ENCODE results near the gene SBF2.

SBF2 gene

GRCh38 chr11:9887472-9887871 is 406.5 kb downstream of the SBF2 start:
- Histone ChIP-seq H4K20me1 (ENCODE audit: insufficient read depth, low read length) (no peaks in the 10 kb centered on the region), H3K4me1 (ENCODE audit: insufficient read depth, low read length) (no peaks in the 10 kb centered on the region), H2AFZ (ENCODE audit: low read depth, low read length) (no peak overlapping the region), H3K9me3 (ENCODE audit: insufficient read depth, low read length, severe bottlenecking) (no peaks in the 10 kb centered on the region), H3K27ac (ENCODE audit: low read length) (no peak overlapping the region), H3K4me3 (ENCODE audit: low read depth in 1 of 2, low read length in 2 of 2) (no peak overlapping the region), H3K36me3 (ENCODE audit: insufficient read depth, low read length) (no peaks in the 10 kb centered on the region), H3K79me2 (ENCODE audit: insufficient read depth, low read length) (no peaks in the 10 kb centered on the region), H3K4me2 (ENCODE audit: insufficient read depth, low read length) (no peak overlapping the region), H3K9ac (ENCODE audit: low read depth, low read length) (no peak overlapping the region), H3K27me3 (ENCODE audit: insufficient read depth, low read length, poor library complexity) (no peaks in the 10 kb centered on the region)
- DNase-seq (no peak), ATAC-seq (ENCODE audit: insufficient read depth, low read depth) (no peak)
- TF ChIP-seq EZH2 (IDR thresholded peaks at IDR 0.05; ENCODE audit: borderline replicate concordance, low read depth, low read length, severe bottlenecking) (no peak), CTCF (IDR thresholded peaks at IDR 0.05; ENCODE audit: borderline replicate concordance, extremely low read depth, low read length, poor library complexity, severe bottlenecking) (no peak)

- Histone ChIP-seq H3K9ac (ENCODE audit: low read depth, low read length) (no peak overlapping the region), H3K27ac (ENCODE audit: low read length) (no peak overlapping the region), H3K36me3 (ENCODE audit: insufficient read depth, low read length) (no peaks in the 10 kb centered on the region), H3K79me2 (ENCODE audit: insufficient read depth, low read length) (no peaks in the 10 kb centered on the region), H2AFZ (ENCODE audit: low read depth, low read length) (no peak overlapping the region), H3K9me3 (ENCODE audit: insufficient read depth, low read length, severe bottlenecking) (no peaks in the 10 kb centered on the region), H3K27me3 (ENCODE audit: insufficient read depth, low read length, poor library complexity) (no peaks in the 10 kb centered on the region), H3K4me3 (ENCODE audit: low read depth in 1 of 2, low read length in 2 of 2) (no peak overlapping the region), H3K4me1 (ENCODE audit: insufficient read depth, low read length) (no peaks in the 10 kb centered on the region), H4K20me1 (ENCODE audit: insufficient read depth, low read length) (no peaks in the 10 kb centered on the region), H3K4me2 (ENCODE audit: insufficient read depth, low read length) (no peak overlapping the region)
- DNase-seq (no peak), ATAC-seq (ENCODE audit: insufficient read depth, low read depth) (no peak)
- TF ChIP-seq EZH2 (IDR thresholded peaks at IDR 0.05; ENCODE audit: borderline replicate concordance, low read depth, low read length, severe bottlenecking) (no peak), CTCF (IDR thresholded peaks at IDR 0.05; ENCODE audit: borderline replicate concordance, extremely low read depth, low read length, poor library complexity, severe bottlenecking) (no peak)
Observed at GRCh38 chr11:9886595-9886994, 407.4 kb downstream of the SBF2 start.

GRCh38 chr11:9884601-9885000 is 409.4 kb downstream of the SBF2 start:
- DNase-seq: no peak
- H3K4me3 ChIP-seq (ENCODE audit: low read depth in 1 of 2, low read length in 2 of 2): no peak overlapping the region
- no peaks in the 10 kb centered on the region for H3K79me2 ChIP-seq (ENCODE audit: insufficient read depth, low read length)
- H3K36me3 ChIP-seq (ENCODE audit: insufficient read depth, low read length): no peaks in the 10 kb centered on the region
- no peaks in the 10 kb centered on the region for H3K4me1 ChIP-seq (ENCODE audit: insufficient read depth, low read length)
- no peak overlapping the region for H3K9ac ChIP-seq (ENCODE audit: low read depth, low read length)
- no peak for ATAC-seq (ENCODE audit: insufficient read depth, low read depth)
- no peak overlapping the region for H3K4me2 ChIP-seq (ENCODE audit: insufficient read depth, low read length)
- no peaks in the 10 kb centered on the region for H3K27me3 ChIP-seq (ENCODE audit: insufficient read depth, low read length, poor library complexity)
- H4K20me1 ChIP-seq (ENCODE audit: insufficient read depth, low read length): no peaks in the 10 kb centered on the region
- no peak overlapping the region for H3K27ac ChIP-seq (ENCODE audit: low read length)
- TF ChIP-seq CTCF (IDR thresholded peaks at IDR 0.05; ENCODE audit: borderline replicate concordance, extremely low read depth, low read length, poor library complexity, severe bottlenecking) (no peak), EZH2 (IDR thresholded peaks at IDR 0.05; ENCODE audit: borderline replicate concordance, low read depth, low read length, severe bottlenecking) (no peak)
- H2AFZ ChIP-seq (ENCODE audit: low read depth, low read length): no peak overlapping the region
- H3K9me3 ChIP-seq (ENCODE audit: insufficient read depth, low read length, severe bottlenecking): no peaks in the 10 kb centered on the region

- Histone ChIP-seq H3K4me3 (ENCODE audit: low read depth in 1 of 2, low read length in 2 of 2) (no peak overlapping the region), H3K4me2 (ENCODE audit: insufficient read depth, low read length) (no peak overlapping the region), H3K9ac (ENCODE audit: low read depth, low read length) (no peak overlapping the region), H3K27me3 (ENCODE audit: insufficient read depth, low read length, poor library complexity) (no peaks in the 10 kb centered on the region), H3K27ac (ENCODE audit: low read length) (no peak overlapping the region), H3K79me2 (ENCODE audit: insufficient read depth, low read length) (no peaks in the 10 kb centered on the region), H4K20me1 (ENCODE audit: insufficient read depth, low read length) (no peaks in the 10 kb centered on the region), H3K36me3 (ENCODE audit: insufficient read depth, low read length) (no peaks in the 10 kb centered on the region), H3K9me3 (ENCODE audit: insufficient read depth, low read length, severe bottlenecking) (no peaks in the 10 kb centered on the region), H3K4me1 (ENCODE audit: insufficient read depth, low read length) (no peaks in the 10 kb centered on the region), H2AFZ (ENCODE audit: low read depth, low read length) (no peak overlapping the region)
- no peak for DNase-seq
- ATAC-seq (ENCODE audit: insufficient read depth, low read depth): no peak
- TF ChIP-seq EZH2 (IDR thresholded peaks at IDR 0.05; ENCODE audit: borderline replicate concordance, low read depth, low read length, severe bottlenecking) (no peak), CTCF (IDR thresholded peaks at IDR 0.05; ENCODE audit: borderline replicate concordance, extremely low read depth, low read length, poor library complexity, severe bottlenecking) (no peak)
Observed at GRCh38 chr11:9880657-9881056, 413.4 kb downstream of the SBF2 start.
